Measurements from ENCODE around the gene MRTFA.
"Not testable (repeated sequence)": the region's sequence is repeated elsewhere in the genome, so short reads cannot be mapped to it uniquely, and the experiment has no call there.

The MRTFA gene

GRCh38 chr22:40659166-40659565, 22.6 kb upstream of the MRTFA start:
- Histone ChIP-seq H3K9me3 (no peaks in the 10 kb centered on the region), H3K27me3 (no peaks in the 10 kb centered on the region), H3K4me1 (peaks cover 0 to 12% (median 11%) of the 10 kb centered on the region in 4 donors), H3K27ac (no peak overlapping the region), H3K4me3 (no peak overlapping the region), H3K36me3 (no peaks in the 10 kb centered on the region)
- intact Hi-C loops (cut with DNase I; ENCODE audit: low total_unique reads) = no loop called here
- TF ChIP-seq, protein P1, sequence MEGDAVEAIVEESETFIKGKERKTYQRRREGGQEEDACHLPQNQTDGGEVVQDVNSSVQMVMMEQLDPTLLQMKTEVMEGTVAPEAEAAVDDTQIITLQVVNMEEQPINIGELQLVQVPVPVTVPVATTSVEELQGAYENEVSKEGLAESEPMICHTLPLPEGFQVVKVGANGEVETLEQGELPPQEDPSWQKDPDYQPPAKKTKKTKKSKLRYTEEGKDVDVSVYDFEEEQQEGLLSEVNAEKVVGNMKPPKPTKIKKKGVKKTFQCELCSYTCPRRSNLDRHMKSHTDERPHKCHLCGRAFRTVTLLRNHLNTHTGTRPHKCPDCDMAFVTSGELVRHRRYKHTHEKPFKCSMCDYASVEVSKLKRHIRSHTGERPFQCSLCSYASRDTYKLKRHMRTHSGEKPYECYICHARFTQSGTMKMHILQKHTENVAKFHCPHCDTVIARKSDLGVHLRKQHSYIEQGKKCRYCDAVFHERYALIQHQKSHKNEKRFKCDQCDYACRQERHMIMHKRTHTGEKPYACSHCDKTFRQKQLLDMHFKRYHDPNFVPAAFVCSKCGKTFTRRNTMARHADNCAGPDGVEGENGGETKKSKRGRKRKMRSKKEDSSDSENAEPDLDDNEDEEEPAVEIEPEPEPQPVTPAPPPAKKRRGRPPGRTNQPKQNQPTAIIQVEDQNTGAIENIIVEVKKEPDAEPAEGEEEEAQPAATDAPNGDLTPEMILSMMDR (IDR thresholded peaks at IDR 0.05) = no peak
- no peak for DNase-seq

GRCh38 chr22:40656651-40657050, 20.1 kb upstream of the MRTFA start:
- H3K9me3 ChIP-seq; H3K36me3 ChIP-seq; intact Hi-C loops (cut with DNase I; ENCODE audit: low total_unique reads); H3K4me3 ChIP-seq; H3K27me3 ChIP-seq; H3K27ac ChIP-seq; DNase-seq: not testable (repeated sequence)
- H3K4me1 ChIP-seq = peaks cover 0 to 33% (median 26%) of the 10 kb centered on the region in 4 donors

- H3K4me3 ChIP-seq; H3K27me3 ChIP-seq; H3K9me3 ChIP-seq; H3K27ac ChIP-seq; DNase-seq; H3K36me3 ChIP-seq; intact Hi-C loops (cut with DNase I; ENCODE audit: low total_unique reads): not testable (repeated sequence)
- H3K4me1 ChIP-seq = peaks cover 0 to 39% (median 30%) of the 10 kb centered on the region in 4 donors
Observed at GRCh38 chr22:40655941-40656340, 19.4 kb upstream of the MRTFA start.

DNA sequence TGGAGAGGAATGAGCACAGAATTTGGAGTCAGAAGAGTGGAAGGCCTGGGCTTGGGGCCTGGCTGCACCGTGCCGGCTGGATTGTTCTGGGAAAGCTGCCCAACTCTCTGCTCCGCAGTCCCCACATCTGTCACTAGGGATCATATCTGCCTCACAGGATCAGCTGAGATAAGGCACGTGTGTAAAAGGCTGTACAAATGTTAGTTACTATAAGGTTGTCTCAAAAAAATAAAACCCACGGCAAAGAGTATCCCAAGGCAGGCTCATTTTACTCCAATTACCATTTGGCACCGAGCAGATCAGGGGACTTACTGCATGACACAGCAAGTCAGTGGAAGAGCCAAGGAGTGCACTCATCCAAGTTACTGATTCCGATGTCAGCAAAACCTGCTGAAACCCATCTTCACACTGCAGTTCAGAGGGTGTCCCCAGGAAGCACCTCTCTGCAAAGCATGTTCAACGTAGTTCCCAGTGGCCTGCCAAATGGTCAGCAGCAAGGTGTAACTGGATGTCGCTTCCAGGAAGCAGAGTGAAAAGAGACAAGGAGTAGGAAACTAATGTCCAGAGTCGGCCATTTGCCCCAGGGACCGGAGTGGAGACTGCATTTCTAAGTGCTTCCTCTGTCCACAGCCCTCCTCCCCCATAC, 18.1 kb upstream of the MRTFA start:
- Histone ChIP-seq H3K4me3 (no peak overlapping the region), H3K4me1 (peaks cover 0 to 40% (median 30%) of the 10 kb centered on the region in 4 donors), H3K9me3 (no peaks in the 10 kb centered on the region), H3K27ac (peak overlapping the region; percentile 97 to 98), H3K36me3 (no peaks in the 10 kb centered on the region), H3K27me3 (no peaks in the 10 kb centered on the region)
- TF ChIP-seq, protein P1 (IDR thresholded peaks at IDR 0.05) = peak; percentile 60 to 63
- peak; percentile 67 to 88 for DNase-seq
- intact Hi-C loops (cut with DNase I; ENCODE audit: low total_unique reads) = no loop called here

DNA sequence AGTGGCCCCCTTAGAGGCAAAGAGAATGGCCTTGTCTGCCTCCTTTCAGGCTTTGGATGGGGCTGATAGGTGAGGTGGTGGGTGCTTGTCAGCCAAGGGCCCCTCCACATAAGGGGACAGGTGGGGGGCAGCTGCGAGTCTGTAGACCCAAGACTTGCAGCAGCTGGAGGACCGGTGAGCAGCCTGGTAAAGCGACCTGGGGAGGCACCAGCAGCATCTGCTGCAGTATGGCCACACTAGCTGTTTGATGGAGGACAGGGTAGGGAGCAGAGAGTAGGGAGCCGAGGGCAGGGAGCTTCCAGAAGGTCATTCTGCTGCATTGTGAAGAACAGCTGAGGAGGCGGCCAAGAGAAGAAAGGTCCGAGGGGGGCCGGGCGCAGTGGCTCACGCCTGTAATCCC, 16.8 kb upstream of the MRTFA start:
- no peak for DNase-seq
- intact Hi-C loops (cut with DNase I; ENCODE audit: low total_unique reads) = no loop called here
- Histone ChIP-seq H3K36me3 (no peaks in the 10 kb centered on the region), H3K4me1 (peaks cover 0 to 40% (median 30%) of the 10 kb centered on the region in 4 donors), H3K4me3 (no peak overlapping the region), H3K9me3 (no peaks in the 10 kb centered on the region), H3K27ac (peak overlapping the region; percentile 97 to 98), H3K27me3 (no peaks in the 10 kb centered on the region)
- TF ChIP-seq, protein P1 (IDR thresholded peaks at IDR 0.05) = no peak

DNA sequence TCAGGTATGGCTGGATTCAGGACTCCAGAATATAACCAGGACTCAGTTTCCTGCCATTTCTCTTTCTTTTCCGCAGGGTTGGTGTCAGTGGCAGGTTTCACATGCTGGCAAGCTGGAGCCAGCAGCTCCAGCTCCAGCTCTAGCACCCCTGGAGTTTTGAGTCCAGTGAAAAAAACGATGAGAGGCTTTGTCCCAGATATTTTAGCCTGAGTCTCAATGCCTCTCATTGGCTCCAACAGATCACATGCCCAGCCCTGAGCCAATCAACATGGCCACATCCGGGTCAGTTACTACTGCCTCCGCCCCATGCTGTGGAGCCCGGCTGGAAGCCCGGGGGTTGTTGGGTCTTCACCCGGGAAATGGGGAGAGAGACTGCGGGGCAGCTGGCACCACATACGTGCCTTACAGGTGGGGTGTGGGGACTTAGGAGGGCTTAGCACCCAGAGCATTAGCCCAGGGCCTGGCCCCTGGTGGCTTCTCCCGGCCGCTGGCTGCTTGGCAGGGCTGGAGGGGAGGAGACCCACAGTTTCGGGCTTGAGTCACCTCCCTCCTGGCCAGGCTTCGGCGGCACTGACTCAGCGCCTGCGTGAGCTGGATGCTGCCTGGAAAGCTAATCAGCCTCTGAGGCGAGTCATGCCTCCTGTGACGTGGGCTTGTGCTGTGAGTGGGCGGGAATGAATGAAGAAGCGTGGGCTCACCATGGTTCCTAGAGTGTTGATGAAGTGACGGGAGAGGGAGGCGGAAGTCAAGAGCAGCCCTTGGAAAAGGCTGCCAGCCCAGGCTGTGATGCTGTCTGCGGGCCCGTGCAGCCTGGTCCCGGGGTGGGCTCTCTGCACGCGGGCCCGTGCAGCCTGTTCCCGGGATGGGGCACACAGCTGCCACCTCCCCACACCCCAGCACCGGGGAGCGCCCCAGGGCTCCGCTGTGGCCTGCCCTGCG, 15.3 kb upstream of the MRTFA start:
- DNase-seq = peak; percentile 98 to 99
- H3K36me3 ChIP-seq = no peaks in the 10 kb centered on the region
- TF ChIP-seq, protein P1 (IDR thresholded peaks at IDR 0.05) = peak in 1 of 2 experiments; percentile 17
- H3K4me1 ChIP-seq = peaks cover 0 to 40% (median 30%) of the 10 kb centered on the region in 4 donors
- intact Hi-C loops (cut with DNase I; ENCODE audit: low total_unique reads) = loop anchor here (2.0 kb wide), 1 partner anchor 139 kb away; no protein-coding TSS in a partner anchor
- H3K4me3 ChIP-seq = peak overlapping the region; percentile 63 to 75
- peak overlapping the region; percentile 97 to 98 for H3K27ac ChIP-seq
- no peaks in the 10 kb centered on the region for H3K27me3 ChIP-seq
- no peaks in the 10 kb centered on the region for H3K9me3 ChIP-seq

Data from tibial artery (tissue), 4 donors.